ENCODE measurements around the gene CHD8.

The CHD8 gene

GRCh38 chr14:21440859-21441258 is 15.1 kb downstream of the CHD8 start:
- DNase-seq (ENCODE audit: low read depth in 1 of 2, low spot score in 1 of 2), result no peak

DNA sequence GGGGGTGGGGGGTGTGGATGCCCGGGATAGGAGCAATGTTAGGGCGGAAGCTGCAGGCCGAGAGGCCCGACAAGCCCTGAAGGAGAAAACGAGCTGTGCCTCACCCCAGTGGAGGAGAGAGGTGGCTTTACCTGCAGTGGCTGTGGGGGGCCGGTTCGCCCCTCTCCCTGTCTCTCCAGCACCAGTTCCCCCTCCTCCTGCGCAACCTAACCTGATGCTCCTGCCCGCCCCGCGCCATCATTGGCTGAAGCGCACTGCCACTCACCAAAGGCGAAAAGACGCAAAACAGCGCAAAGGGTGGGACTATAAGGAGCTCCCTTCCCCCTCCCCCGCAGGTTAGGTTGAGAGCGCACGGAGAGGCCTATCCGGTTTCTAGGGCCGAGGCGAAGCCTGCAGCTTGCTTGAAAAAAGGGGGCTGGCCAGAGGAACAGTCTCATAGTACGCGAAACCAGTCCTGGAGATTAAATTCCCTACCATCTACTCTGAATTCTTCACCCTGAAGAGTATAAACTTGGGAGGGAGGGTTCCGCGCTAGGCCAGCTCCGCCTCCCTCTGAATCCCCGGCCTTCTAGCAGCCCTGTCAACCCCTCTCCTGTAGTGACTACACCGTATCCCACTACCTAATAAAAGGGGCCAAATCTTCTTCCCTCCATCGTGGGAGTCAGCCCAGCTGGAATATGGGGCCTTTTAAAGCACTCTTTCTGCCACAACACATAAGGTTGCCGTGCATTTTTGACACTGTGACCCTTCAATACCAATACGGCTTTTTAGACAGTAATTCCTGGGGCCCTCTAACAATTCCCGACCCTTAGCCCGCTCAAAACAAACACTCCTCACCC is 18.6 kb downstream of the CHD8 start:
- DNase-seq (ENCODE audit: low read depth in 1 of 2, low spot score in 1 of 2), result peak; percentile 98

GRCh38 chr14:21436567-21437062 is 19.3 kb downstream of the CHD8 start:
- DNase-seq (ENCODE audit: low read depth in 1 of 2, low spot score in 1 of 2), result no peak

DNA sequence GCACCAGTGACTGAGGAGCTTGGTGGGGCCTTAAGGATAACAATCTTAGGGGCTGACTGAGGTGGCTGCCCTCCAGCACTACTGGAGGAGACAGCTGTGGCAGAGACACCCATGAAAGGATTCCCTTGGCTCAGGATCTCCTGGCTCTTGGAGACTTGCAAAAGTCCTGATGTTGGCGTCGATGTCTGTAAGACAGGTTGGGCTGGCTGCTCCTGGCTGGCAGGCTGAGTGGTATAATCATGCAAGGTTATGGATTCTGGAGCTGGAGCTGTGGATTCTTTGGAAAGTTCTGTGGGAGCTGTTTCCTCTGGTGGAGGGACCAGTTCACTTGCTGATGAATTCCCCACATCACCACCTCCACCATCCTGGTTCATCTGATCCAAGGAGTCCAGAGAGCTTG is 24.8 kb downstream of the CHD8 start:
- no peak for DNase-seq (ENCODE audit: low read depth in 1 of 2, low spot score in 1 of 2)

DNA sequence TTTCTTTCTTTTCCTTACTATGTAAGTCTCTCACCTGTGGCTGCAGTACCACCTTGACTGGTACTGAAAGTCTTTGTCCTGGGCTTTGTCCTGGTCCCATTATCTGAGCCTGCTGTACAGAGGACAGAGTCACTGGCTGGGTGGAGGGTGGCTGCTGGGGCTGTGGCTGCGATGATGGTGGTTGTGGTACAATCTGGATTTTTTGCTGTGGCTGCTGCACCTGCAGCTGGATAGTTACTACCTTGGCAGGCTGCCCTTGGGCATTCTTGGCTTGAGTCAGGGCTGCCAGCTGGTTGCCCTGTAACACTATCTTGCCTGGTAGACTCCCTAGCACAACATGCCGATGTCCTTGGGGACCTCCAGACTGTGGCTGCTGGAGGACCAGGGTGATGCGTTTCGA is 27.0 kb downstream of the CHD8 start:
- DNase-seq (ENCODE audit: low read depth in 1 of 2, low spot score in 1 of 2), result no peak

DNA sequence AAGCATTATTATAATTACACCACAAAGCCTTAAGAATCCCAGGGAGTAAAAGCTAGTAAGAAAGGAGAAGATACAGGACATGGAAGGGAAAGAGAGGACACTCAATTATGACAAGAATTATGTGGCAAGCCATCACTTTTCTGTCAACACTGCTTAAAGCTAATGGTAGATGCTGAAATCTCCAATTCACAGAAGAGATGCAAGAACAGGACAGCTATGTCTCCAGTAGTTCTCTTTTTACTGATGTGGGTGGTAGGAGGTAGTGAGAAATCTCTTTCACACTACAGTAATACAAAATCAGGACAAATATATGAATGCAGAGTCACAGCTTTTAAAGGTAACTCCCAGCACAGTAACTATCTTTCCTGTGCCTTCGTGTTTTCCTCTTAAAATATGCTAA is 29.2 kb downstream of the CHD8 start:
- DNase-seq (ENCODE audit: low read depth in 1 of 2, low spot score in 1 of 2), result no peak

GRCh38 chr14:21419528-21419927 is 36.4 kb downstream of the CHD8 start:
- no peak for DNase-seq (ENCODE audit: low read depth in 1 of 2, low spot score in 1 of 2)

DNA sequence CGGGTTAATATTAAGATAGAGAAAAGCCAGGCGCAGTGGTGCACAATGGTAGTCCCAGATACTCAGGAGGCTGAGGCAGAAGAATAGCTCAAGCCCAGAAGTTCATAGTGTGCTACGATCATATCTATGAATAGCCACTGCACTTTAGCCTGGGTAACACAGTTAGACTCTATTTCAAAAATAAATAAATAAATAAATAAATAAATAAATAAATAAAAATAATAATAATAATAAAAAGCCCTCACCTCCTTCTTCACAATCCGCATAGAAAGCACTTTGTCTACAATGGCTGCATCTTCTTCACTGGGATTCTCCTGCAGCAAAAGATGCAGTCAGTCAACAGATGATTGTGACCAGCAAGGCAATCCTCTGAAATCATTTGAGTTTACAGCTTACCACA is 40.6 kb downstream of the CHD8 start:
- DNase-seq (ENCODE audit: low read depth in 1 of 2, low spot score in 1 of 2), result no peak

- DNase-seq (ENCODE audit: low read depth in 1 of 2, low spot score in 1 of 2), result peak in 1 of 2 donors; percentile 25
Observed at GRCh38 chr14:21414137-21414631, 41.7 kb downstream of the CHD8 start.

GRCh38 chr14:21408147-21408546 is 47.8 kb downstream of the CHD8 start:
- DNase-seq (ENCODE audit: low read depth in 1 of 2, low spot score in 1 of 2), result no peak

DNA sequence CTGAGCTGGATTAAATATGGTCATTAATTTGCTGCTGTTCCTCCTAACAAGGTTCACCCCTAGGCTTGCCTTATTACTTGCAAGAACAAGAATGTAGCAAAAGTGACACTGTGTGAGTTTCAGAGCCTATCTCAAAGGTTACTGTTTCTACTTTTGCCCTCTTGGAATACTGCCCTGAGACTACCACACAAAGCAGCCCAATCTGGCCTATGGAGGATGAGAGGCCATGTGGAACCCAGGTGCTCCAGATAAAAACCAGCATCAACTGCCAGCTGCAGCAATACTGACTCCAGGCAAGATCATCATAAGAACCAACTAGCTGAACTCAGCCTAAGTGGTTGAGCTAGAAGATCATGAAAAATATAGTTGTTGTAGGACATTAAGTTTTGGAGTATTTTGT is 49.7 kb downstream of the CHD8 start:
- DNase-seq (ENCODE audit: low read depth in 1 of 2, low spot score in 1 of 2), result no peak

- no peak for DNase-seq (ENCODE audit: low read depth in 1 of 2, low spot score in 1 of 2)
Observed at GRCh38 chr14:21405097-21405496, 50.8 kb downstream of the CHD8 start.

DNA sequence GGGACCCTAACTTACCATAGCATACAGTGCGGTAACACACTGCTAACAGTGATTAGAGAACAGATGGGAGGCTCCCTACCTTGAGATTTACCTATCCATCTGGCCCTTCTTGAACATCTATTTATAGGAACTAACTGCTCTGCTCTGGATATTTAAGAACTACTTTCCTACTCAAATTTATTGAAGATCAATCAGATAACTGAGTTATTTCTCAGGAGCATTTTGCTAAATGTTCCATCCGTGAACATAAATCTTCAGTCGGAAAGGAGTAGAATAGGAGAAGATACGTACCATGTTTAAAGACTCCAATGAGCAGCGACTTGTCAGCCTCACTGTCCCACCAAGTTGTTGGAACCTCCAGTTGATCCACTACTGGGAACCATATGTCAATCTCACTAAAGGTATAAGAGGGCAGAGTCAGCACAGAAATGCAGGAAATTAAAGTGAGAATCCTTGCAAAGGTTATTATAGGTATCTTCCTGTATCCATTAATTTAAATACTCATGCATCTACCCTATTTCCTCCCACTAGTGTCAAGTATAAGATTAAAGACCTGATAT is 56.5 kb downstream of the CHD8 start:
- DNase-seq (ENCODE audit: low read depth in 1 of 2, low spot score in 1 of 2), result no peak

DNA sequence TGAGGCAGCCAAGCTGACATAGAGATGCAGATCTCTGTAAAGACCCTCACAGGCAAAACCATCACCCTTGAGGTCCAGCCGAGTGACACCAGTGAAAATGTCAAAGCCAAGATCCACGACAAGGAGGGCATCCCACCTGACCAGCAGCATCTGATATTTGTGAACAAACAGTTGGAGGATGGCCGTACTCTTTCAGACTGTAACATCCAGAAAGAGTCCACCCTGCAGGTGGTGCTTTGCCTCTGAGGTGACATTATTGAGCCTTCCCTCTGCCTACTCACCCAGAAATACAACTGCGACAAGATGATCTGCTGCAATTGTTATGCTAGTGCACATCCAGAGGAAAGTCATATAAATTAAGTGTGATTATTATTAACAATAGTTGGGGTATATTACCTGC is 57.0 kb downstream of the CHD8 start:
- no peak for DNase-seq (ENCODE audit: low read depth in 1 of 2, low spot score in 1 of 2)

DNA sequence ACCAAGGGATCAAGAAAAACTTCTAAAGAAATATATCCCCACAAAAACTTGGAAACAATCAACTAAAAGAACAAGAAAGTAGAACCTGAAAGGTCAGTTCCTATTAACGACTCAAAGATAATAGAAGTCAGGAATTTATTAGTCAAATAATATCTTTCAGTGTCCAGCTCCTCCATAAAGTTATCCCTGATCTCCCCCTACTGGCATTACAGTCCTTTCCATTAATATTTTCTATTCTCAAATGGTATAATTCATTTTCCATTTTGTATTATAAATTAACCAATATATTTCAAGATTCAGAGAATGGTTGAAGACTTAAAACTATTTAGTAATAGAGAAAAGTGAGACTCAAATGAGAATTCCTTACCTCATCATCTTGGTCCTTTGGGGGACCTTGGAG is 60.5 kb downstream of the CHD8 start:
- no peak for DNase-seq (ENCODE audit: low read depth in 1 of 2, low spot score in 1 of 2)

GRCh38 chr14:21385188-21385904 is 70.6 kb downstream of the CHD8 start:
- no peak for DNase-seq (ENCODE audit: low read depth in 1 of 2, low spot score in 1 of 2)

DNA sequence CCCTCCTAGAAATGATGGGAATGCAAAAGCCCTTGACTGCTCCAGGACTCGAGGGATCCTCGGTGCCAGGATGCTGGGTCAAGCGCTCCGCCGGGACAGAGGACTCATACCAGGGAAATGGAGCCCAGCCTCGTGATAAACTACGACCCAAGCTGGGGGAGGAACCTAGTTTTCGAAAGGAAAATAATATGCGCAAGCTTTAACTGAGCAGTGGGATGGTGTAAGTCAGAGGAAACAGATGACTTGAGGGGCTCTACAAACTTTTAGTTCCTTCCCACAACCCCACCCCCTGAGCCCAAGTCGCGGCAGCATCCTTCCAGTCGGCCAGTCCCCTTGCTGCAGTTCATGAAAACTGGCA is 71.5 kb downstream of the CHD8 start:
- no peak for DNase-seq (ENCODE audit: low read depth in 1 of 2, low spot score in 1 of 2)

DNA sequence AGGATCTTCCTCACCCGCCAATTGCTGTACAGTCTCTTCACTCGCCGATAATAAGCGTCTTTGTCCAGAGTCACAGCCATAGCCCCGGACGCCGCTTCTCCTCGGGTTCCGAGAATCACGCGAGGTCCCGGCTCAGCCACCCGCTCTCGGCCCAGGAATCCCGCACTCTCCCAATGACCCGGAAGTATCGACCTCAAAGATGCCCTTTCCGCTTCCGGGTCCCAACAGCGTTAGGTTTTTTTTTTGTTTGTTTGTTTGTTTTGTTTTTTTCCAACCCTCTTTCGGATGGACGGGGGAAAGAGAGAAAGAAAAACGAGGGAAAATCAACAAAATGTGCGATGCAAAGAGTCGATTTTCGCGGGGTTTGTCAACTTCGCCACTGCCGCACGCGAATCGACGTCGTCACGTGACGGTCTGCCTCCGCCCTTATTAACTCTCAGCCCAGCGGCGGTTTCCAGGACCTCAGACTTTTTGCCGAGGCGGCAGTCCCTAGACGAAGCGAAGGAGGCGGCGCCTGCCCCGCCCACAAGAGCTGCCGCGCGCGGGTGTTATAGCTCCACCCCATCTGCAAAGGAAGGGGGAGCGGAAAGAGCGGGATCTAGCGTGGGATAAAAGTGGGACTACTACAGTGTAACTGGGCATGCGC is 72.0 kb downstream of the CHD8 start, which contains the start of gene SUPT16H:
Gene SUPT16H, minus strand, starts transcription at position 172 of the 646 bp plus-strand sequence. Its CDS starts 92 bp downstream, at position 80.
- DNase-seq (ENCODE audit: low read depth in 1 of 2, low spot score in 1 of 2), result peak; percentile 82 to 93

DNA sequence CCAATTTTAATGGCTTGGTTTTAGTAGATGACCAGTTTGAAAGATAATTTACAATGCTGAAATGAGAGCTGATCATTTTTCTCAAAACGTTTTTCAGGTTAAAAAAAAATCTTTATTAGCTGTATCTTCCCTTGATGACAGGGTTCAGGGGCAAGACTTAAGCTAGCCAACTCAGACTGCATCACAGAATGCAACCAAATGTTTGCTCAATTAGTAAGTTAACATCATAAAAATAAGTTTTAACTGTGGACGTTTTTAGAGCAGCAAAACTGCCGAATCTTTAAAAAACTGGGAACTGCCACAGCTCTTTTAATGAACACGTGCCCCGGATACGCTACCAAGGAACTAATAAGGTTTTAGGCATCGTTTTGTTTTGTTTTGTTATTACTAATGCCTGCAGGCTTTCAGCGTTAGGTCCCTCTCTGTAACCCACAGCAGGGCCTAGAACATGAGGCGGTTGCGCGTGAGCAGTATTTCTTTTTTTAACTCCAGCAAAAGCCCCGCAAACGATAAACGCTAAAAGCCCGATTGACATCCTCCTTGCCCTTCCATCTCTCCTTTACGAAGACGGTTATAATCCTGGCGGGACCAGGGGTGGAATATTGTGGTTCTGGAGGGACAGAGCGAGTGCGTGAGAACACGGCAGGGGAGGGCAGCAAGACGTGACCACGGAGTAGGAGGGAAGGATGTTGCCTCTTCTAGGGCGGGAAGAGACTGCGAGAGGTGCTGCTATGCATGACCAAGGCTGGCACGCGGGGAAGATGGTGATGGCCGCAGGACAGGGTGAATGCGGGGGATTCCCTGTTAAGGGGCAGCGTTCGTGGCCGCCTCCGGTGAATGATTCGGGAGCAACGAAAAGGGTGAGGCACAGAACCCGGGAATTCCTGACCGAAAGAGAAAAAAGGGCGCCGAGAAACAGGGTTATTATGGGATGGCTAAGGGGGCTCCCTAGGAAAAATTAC is 72.8 kb downstream of the CHD8 start:
- DNase-seq (ENCODE audit: low read depth in 1 of 2, low spot score in 1 of 2), result peak; percentile 32 to 36

DNA sequence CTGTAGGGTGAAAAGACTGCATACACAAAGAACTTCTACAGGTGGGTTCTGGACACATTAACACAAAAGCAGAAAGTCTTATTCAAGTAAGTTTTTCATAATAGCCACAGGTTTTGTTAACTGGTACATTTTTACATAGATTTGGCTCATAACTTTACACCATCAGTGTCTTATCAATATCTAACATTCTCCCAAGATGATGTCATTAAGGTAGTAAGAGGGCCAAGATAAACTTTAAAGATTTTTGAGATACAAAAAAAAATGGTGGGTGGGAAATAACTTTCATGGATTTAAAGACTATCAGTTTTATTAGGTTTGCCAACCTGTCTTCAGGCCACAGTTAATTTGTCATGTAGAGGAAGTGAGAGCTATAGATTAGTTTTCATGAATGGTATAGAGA is 73.8 kb downstream of the CHD8 start:
- no peak for DNase-seq (ENCODE audit: low read depth in 1 of 2, low spot score in 1 of 2)

Measured in activated CD4-positive, alpha-beta T cell treated with anti-CD3 and anti-CD28 coated beads, Interleukin-2, amount 50 U/mL, for 24 hours (primary cell).